Osteoblast (primary cell): ENCODE data around the gene CROT. TPM values are rescaled to one million over a fixed set of nuclear protein-coding genes. Genes with fewer than 3 reads are reported as not detected.

Source experiments
- DNase-seq: peaks from one replicate; pipeline ENCODE4 v3.0.0; 2011; ENCODE audit warnings: low spot score, mixed read lengths; ENCODE audit not compliant: insufficient read length; ENCODE audit errors: missing footprints
- H2AFZ ChIP-seq: 2 replicates; pipeline ENCODE4 v1.6.0; 2011; ENCODE audit warnings: mild to moderate bottlenecking, low read length
- H3K27ac ChIP-seq: 2 replicates; pipeline ENCODE4 v1.5.1; 2011; ENCODE audit warnings: mild to moderate bottlenecking, low read depth, low read length, moderate library complexity
- H3K27me3 ChIP-seq: 2 replicates; pipeline ENCODE4 v1.6.0; 2012; ENCODE audit warnings: mild to moderate bottlenecking, control low read depth, inconsistent platforms, low read length, moderate library complexity; ENCODE audit not compliant: insufficient read depth
- H3K36me3 ChIP-seq: 2 replicates; pipeline ENCODE4 v1.5.1; 2011; ENCODE audit warnings: mild to moderate bottlenecking, low read length, control low read depth, moderate library complexity; ENCODE audit not compliant: insufficient read depth
- H3K4me1 ChIP-seq: 2 replicates; pipeline ENCODE4 v1.5.1; 2011; ENCODE audit warnings: mild to moderate bottlenecking, low read length, control low read depth, moderate library complexity; ENCODE audit not compliant: insufficient read depth
- H3K4me2 ChIP-seq: 2 replicates; pipeline ENCODE4 v1.6.0; 2011; ENCODE audit warnings: mild to moderate bottlenecking, low read length; ENCODE audit not compliant: insufficient read depth
- H3K4me3 ChIP-seq: fragments of 200-600 bp; sonication (generic); 3 replicates; pipeline ENCODE4 v1.5.1; 2012; ENCODE audit warnings: mild to moderate bottlenecking, low read length, inconsistent platforms; ENCODE audit not compliant: insufficient read depth
- H3K79me2 ChIP-seq: 2 replicates; pipeline ENCODE4 v1.6.0; 2012; ENCODE audit warnings: mild to moderate bottlenecking, low read length, control low read depth, inconsistent platforms; ENCODE audit not compliant: insufficient read depth
- H3K9me3 ChIP-seq: 2 replicates; pipeline ENCODE4 v1.5.1; 2011; ENCODE audit warnings: low read depth, low read length, control low read depth
- H4K20me1 ChIP-seq: 2 replicates; pipeline ENCODE4 v1.6.0; 2012; ENCODE audit warnings: mild to moderate bottlenecking, low read length, control low read depth; ENCODE audit not compliant: insufficient read depth
- CTCF ChIP-seq: IDR thresholded peaks from 2 replicates; pipeline ENCODE4 v1.5.1; 2011; ENCODE audit warnings: mild to moderate bottlenecking, low read depth, low read length, moderate library complexity; ENCODE audit errors: extremely low read depth
- total RNA-seq: library from RNA; depleted of rRNA; stranded (reverse); fragments of >200 nt; gene quantifications from 2 replicates; pipeline ENCODE4 v1.2.3, GENCODE V29; 2012

CROT gene
- total RNA-seq, 1 donor, result 14.8 TPM

GRCh38 chr7:87426160-87426559 is 80.7 kb downstream of the CROT start:
- no peaks in the 10 kb centered on the region for H3K4me1 ChIP-seq
- no peaks in the 10 kb centered on the region for H3K27me3 ChIP-seq
- H3K79me2 ChIP-seq, result no peaks in the 10 kb centered on the region
- no peak for TF ChIP-seq CTCF
- H3K4me2 ChIP-seq, result no peak overlapping the region
- no peaks in the 10 kb centered on the region for H3K9me3 ChIP-seq
- peak; percentile 4 for DNase-seq
- no peaks in the 10 kb centered on the region for H3K36me3 ChIP-seq
- H3K4me3 ChIP-seq, result no peak overlapping the region
- H3K27ac ChIP-seq, result no peak overlapping the region
- no peak overlapping the region for H2AFZ ChIP-seq
- no peaks in the 10 kb centered on the region for H4K20me1 ChIP-seq

GRCh38 chr7:87427288-87427687 is 81.8 kb downstream of the CROT start:
- H3K4me1 ChIP-seq, result no peaks in the 10 kb centered on the region
- no peaks in the 10 kb centered on the region for H3K9me3 ChIP-seq
- TF ChIP-seq CTCF, result no peak
- no peak overlapping the region for H3K27ac ChIP-seq
- no peak overlapping the region for H2AFZ ChIP-seq
- no peaks in the 10 kb centered on the region for H4K20me1 ChIP-seq
- no peaks in the 10 kb centered on the region for H3K79me2 ChIP-seq
- H3K4me3 ChIP-seq, result no peak overlapping the region
- H3K36me3 ChIP-seq, result no peaks in the 10 kb centered on the region
- H3K4me2 ChIP-seq, result no peak overlapping the region
- no peaks in the 10 kb centered on the region for H3K27me3 ChIP-seq
- no peak for DNase-seq

GRCh38 chr7:87432536-87432935 is 87.1 kb downstream of the CROT start:
- no peak overlapping the region for H3K4me3 ChIP-seq
- H3K4me2 ChIP-seq, result no peak overlapping the region
- no peak overlapping the region for H3K27ac ChIP-seq
- no peaks in the 10 kb centered on the region for H3K79me2 ChIP-seq
- no peaks in the 10 kb centered on the region for H3K9me3 ChIP-seq
- no peak for TF ChIP-seq CTCF
- H3K4me1 ChIP-seq, result no peaks in the 10 kb centered on the region
- H3K36me3 ChIP-seq, result no peaks in the 10 kb centered on the region
- no peak for DNase-seq
- H3K27me3 ChIP-seq, result no peaks in the 10 kb centered on the region
- H4K20me1 ChIP-seq, result no peaks in the 10 kb centered on the region
- H2AFZ ChIP-seq, result no peak overlapping the region

DNA sequence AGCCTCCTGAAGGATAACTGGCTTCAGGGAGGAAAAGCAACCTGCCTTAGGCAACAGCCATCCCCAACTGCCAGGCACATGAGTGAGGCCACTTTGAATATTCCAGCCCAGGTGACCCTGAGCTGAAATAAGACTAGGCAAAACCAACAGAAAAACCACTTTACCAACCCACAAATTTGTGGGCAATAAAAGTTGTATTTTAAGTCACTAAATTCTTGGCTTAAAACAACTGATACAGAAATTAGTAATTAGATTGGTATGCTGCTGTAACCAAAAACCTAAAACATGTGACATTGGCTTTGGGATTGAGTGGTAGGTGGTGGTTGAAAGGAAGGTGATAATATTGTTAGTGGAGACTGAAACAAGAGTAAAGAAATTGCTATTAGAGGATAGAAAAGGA is 90.1 kb downstream of the CROT start:
- no peak overlapping the region for H3K4me3 ChIP-seq
- no peaks in the 10 kb centered on the region for H3K4me1 ChIP-seq
- H3K27ac ChIP-seq, result no peak overlapping the region
- H2AFZ ChIP-seq, result no peak overlapping the region
- no peaks in the 10 kb centered on the region for H4K20me1 ChIP-seq
- no peaks in the 10 kb centered on the region for H3K36me3 ChIP-seq
- H3K79me2 ChIP-seq, result no peaks in the 10 kb centered on the region
- no peak for TF ChIP-seq CTCF
- DNase-seq, result no peak
- H3K9me3 ChIP-seq, result no peaks in the 10 kb centered on the region
- H3K27me3 ChIP-seq, result no peaks in the 10 kb centered on the region
- H3K4me2 ChIP-seq, result no peak overlapping the region
